ENCODE data around the gene MIPOL1. TPM values are rescaled to one million over a fixed set of nuclear protein-coding genes. Genes with fewer than 3 reads are reported as not detected.

Gene MIPOL1
- total RNA-seq, 1 donor: 14.7 TPM

GRCh38 chr14:37600880-37601741 is 403.4 kb downstream of the MIPOL1 start:
- TF ChIP-seq, protein P1, sequence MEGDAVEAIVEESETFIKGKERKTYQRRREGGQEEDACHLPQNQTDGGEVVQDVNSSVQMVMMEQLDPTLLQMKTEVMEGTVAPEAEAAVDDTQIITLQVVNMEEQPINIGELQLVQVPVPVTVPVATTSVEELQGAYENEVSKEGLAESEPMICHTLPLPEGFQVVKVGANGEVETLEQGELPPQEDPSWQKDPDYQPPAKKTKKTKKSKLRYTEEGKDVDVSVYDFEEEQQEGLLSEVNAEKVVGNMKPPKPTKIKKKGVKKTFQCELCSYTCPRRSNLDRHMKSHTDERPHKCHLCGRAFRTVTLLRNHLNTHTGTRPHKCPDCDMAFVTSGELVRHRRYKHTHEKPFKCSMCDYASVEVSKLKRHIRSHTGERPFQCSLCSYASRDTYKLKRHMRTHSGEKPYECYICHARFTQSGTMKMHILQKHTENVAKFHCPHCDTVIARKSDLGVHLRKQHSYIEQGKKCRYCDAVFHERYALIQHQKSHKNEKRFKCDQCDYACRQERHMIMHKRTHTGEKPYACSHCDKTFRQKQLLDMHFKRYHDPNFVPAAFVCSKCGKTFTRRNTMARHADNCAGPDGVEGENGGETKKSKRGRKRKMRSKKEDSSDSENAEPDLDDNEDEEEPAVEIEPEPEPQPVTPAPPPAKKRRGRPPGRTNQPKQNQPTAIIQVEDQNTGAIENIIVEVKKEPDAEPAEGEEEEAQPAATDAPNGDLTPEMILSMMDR (IDR thresholded peaks at IDR 0.05; ENCODE audit: insufficient read depth, low read depth, low read length): no peak
- DNase-seq (ENCODE audit: low read depth): no peak
- H3K4me3 ChIP-seq (ENCODE audit: low read depth, low read length): no peak overlapping the region

GRCh38 chr14:37601865-37602264 is 404.1 kb downstream of the MIPOL1 start:
- DNase-seq (ENCODE audit: low read depth): no peak
- H3K4me3 ChIP-seq (ENCODE audit: low read depth, low read length): no peak overlapping the region
- TF ChIP-seq, protein P1 (IDR thresholded peaks at IDR 0.05; ENCODE audit: insufficient read depth, low read depth, low read length): no peak

Small RNA genes lying within 50 kb of the gene (small RNA-seq; reads per million reads assigned to genes)
- gene RNU6-273P (not detected), gene RNU6-886P (not detected)

Other genes with a start within 250 kb of the MIPOL1 start
- 0.97 and 1.3 TPM in 2 replicates for gene SLC25A21, start 25.3 kb upstream of the MIPOL1 start, total RNA-seq

Measured in fibroblast of villous mesenchyme (primary cell).